ENCODE data around the gene MYLK. TPM values are rescaled to one million over a fixed set of nuclear protein-coding genes. Genes with fewer than 3 reads are reported as not detected.
A peak's percentile ranks its signal among the peaks of the same experiment; 100 is the strongest.

MYLK gene
- total and polyA plus RNA-seq, 11 donors, result 3.2 to 20.7 (median 12.4) TPM

DNA sequence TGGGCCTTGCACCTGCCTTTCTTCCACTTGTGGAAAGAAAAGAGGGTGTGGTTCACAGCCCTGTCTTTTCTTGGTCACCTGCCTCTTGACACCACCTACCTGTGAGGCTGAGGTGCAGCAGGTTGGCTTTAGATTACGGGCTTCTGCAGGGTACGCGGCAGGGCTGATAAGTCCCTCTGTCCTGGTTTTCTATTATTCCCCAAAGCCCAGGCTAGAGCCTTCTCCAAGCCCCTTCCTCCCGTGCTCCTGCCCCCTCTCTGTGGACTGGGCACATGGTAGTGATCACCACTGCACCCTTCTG lies 254.4 kb downstream of the MYLK start:
- 80 to 94% (median 91%) methylated on average over 1 to 4 of the region's 4 CpGs for WGBS, 4 donors
- no peaks in the 10 kb centered on the region for H3K9me3 ChIP-seq
- no peak overlapping the region for H3K4me3 ChIP-seq
- ATAC-seq (no peak), DNase-seq (no peak)
- H3K36me3 ChIP-seq, result peaks cover 0 to 22% (median 4%) of the 10 kb centered on the region in 9 donors
- H3K27me3 ChIP-seq, result no peaks in the 10 kb centered on the region
- intact Hi-C loops (cut with DNase I), result no loop called here
- peak overlapping the region in 1 of 12 donors; percentile 52 for H3K27ac ChIP-seq
- H3K4me1 ChIP-seq, result peaks cover 0 to 20% (median 2%) of the 10 kb centered on the region in 12 donors
- TF ChIP-seq POLR2A (IDR thresholded peaks at IDR 0.05), result no peak
- TF ChIP-seq, protein P1, sequence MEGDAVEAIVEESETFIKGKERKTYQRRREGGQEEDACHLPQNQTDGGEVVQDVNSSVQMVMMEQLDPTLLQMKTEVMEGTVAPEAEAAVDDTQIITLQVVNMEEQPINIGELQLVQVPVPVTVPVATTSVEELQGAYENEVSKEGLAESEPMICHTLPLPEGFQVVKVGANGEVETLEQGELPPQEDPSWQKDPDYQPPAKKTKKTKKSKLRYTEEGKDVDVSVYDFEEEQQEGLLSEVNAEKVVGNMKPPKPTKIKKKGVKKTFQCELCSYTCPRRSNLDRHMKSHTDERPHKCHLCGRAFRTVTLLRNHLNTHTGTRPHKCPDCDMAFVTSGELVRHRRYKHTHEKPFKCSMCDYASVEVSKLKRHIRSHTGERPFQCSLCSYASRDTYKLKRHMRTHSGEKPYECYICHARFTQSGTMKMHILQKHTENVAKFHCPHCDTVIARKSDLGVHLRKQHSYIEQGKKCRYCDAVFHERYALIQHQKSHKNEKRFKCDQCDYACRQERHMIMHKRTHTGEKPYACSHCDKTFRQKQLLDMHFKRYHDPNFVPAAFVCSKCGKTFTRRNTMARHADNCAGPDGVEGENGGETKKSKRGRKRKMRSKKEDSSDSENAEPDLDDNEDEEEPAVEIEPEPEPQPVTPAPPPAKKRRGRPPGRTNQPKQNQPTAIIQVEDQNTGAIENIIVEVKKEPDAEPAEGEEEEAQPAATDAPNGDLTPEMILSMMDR (IDR thresholded peaks at IDR 0.05), result no peak

DNA sequence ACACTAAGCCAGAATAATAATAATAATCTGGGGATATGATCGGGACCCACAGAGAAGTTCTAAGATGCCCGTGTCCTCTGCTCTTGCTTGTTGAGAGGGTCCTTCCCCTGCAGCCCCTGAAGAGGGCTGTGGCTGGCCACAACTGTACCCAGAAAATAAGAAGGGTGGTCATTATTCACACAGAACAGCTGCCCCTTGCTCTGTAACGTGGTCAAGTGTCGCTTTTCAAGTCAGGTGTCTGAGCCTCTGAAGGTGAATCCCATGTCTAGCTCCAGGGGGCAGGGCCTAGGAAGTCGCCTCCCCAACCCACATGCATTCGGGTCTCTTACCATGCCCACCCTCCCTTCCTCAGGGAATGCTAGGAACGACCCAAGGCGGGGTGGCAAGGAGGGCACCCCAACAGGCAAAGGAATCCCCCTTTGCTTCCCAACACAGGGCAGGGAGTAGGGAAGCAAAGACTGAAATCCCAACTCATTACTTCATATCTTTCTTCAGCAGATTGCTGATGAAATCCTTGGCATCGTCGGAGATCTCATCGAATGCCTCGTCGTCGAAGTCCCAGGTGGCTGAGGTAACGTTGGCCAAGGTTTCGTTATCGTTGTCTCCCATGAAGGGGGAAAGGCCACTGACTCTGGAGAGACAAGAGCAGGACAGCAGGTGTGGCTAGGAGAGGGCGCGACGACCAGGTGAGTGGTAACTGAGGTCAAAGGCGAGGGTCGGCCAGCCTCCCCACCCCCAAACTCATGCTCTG lies 255.0 kb downstream of the MYLK start:
- no peaks in the 10 kb centered on the region for H3K27me3 ChIP-seq
- WGBS, 4 donors, result 94 to 96% (median 95%) methylated on average over 22 of the region's 22 CpGs
- H3K9me3 ChIP-seq, result no peaks in the 10 kb centered on the region
- peaks cover 0 to 22% (median 4%) of the 10 kb centered on the region in 9 donors for H3K36me3 ChIP-seq
- ATAC-seq, result no peak
- TF ChIP-seq, protein P1 (IDR thresholded peaks at IDR 0.05), result no peak
- TF ChIP-seq POLR2A (IDR thresholded peaks at IDR 0.05), result no peak
- H3K27ac ChIP-seq, result peak overlapping the region in 1 of 12 donors; percentile 52
- intact Hi-C loops (cut with DNase I), result no loop called here
- H3K4me1 ChIP-seq, result peaks cover 0 to 20% (median 2%) of the 10 kb centered on the region in 12 donors
- DNase-seq, result no peak
- no peak overlapping the region for H3K4me3 ChIP-seq

DNA sequence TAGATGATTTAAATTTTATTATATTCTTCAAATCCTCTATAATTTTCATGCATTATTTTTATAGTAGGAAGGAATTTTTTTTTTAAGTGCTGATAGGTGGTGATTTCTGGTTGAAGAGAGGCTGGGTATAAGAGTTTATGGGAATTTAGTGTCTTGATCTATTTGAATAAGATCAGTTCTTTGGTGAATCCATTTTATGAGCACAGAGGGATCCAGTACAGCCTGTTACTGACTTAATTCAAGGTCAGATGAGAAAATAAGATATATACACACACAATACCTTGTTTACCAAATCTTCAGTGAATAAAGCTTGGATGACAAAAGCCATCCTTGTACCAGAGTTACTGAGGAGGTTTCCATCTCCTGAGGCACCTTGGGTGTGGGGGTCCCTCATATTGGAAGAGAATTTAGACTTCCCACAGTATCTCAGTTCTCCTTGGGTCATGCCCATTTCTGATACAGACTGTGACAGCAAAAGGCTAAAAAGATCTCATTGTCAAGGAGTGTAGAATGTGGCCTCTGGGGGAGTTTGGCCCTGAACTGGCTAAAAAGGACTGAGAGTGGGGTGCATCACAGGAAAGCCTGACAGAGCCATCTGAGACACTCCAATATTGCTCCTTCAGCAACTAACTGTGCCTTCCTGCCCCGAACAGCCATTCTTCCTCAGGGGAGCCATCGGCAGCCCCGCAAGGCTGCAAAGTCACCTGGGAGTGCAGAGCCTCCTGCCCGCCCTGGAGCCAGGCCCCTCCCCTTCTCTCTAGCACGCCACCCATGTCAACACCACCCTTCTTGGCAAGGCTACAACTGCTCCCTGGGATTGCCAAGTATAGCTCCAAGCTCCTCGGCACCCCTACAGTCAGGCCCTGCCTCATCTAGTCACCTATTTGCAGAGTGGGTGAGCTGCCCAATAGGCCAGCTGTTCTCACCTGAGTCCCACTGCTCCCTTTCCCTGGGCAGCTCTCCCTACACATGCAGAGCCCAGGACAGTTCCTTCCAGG lies 256.2 kb downstream of the MYLK start:
- WGBS, 4 donors, result 60 to 73% (median 66%) methylated on average over 5 to 6 of the region's 6 CpGs
- Histone ChIP-seq H3K36me3 (peaks cover 0 to 21% (median 3%) of the 10 kb centered on the region in 9 donors), H3K27ac (peak overlapping the region in 1 of 12 donors; percentile 52), H3K27me3 (no peaks in the 10 kb centered on the region), H3K9me3 (no peaks in the 10 kb centered on the region), H3K4me1 (peaks cover 0 to 18% (median 2%) of the 10 kb centered on the region in 12 donors), H3K4me3 (no peak overlapping the region)
- intact Hi-C loops (cut with DNase I), result no loop called here
- TF ChIP-seq, protein P1 (IDR thresholded peaks at IDR 0.05), result no peak
- no peak for TF ChIP-seq POLR2A (IDR thresholded peaks at IDR 0.05)
- peak; percentile 73 to 91 (median 80) for ATAC-seq
- peak in 4 of 5 donors; percentile 33 to 63 (median 54) for DNase-seq

DNA sequence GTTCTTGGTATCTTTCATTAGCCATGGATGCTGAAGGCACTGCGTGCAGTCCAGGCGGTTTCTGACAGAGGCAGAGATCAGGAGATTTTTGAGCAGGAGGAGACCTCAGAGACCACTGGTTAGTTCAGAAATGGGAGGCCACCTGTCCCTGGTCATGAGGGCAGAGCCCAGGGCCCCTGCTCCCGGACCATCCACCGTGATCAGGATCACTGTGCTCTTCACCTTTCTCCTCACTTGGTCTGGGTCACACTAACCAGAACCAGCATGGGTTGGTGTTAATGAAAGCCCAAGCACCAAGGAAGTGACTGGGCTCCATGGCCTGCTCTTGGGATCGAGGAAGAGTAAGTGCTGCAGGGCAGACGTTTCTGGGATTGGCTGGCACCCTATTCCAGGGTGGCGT lies 257.3 kb downstream of the MYLK start:
- WGBS, 4 donors, result 90 to 97% (median 93%) methylated on average over 7 of the region's 7 CpGs
- Histone ChIP-seq H3K27ac (peak overlapping the region in 1 of 12 donors; percentile 52), H3K27me3 (no peaks in the 10 kb centered on the region), H3K9me3 (no peaks in the 10 kb centered on the region), H3K4me3 (no peak overlapping the region), H3K36me3 (peaks cover 0 to 19% (median 2%) of the 10 kb centered on the region in 9 donors), H3K4me1 (peaks cover 0 to 8% (median 0%) of the 10 kb centered on the region in 12 donors)
- intact Hi-C loops (cut with DNase I), result no loop called here
- no peak for TF ChIP-seq POLR2A (IDR thresholded peaks at IDR 0.05)
- TF ChIP-seq, protein P1 (IDR thresholded peaks at IDR 0.05), result no peak
- no peak for DNase-seq
- ATAC-seq, result no peak
